ENCODE data around the gene ZFY.
"Not testable (repeated sequence)": the region's sequence is repeated elsewhere in the genome, so short reads cannot be mapped to it uniquely, and the experiment has no call there.

ZFY gene

DNA sequence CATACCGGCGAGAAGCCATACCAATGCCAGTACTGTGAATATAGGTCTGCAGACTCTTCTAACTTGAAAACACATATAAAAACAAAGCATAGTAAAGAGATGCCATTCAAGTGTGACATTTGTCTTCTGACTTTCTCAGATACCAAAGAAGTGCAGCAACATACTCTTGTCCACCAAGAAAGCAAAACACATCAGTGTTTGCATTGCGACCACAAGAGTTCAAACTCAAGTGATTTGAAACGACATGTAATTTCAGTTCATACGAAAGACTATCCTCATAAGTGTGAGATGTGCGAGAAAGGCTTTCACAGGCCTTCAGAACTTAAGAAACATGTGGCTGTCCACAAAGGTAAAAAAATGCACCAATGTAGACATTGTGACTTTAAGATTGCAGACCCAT is 44.1 kb downstream of the ZFY start:
- no peak for DNase-seq

- DNase-seq = no peak
Observed at GRCh38 chrY:2984491-2984890, 49.3 kb downstream of the ZFY start.

DNA sequence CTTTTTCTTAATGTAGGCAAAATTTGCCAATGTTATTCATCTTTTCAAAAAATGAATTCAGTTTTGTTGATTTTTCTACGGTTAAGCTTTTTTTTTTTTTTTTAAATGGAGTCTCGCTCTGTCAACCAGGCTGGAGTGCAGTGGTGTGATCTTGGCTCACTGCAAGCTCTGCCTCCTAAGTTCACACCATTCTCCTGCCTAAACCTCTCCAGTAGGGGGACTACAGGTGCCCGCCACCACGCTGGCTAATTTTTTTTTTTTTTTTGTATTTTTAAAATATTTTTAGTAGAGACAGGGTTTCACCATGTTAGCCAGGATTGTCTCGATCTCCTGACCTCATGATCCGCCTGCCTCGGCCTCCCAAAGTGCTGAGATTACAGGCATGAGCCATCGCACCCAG is 52.0 kb downstream of the ZFY start:
- DNase-seq = not testable (repeated sequence)

- DNase-seq = not testable (repeated sequence)
Observed at GRCh38 chrY:2997369-2997768, 62.2 kb downstream of the ZFY start.

- DNase-seq = peak; percentile 0
Observed at GRCh38 chrY:3002190-3002589, 67.0 kb downstream of the ZFY start.

- peak; percentile 8 for DNase-seq
Observed at GRCh38 chrY:3002680-3003515, 67.7 kb downstream of the ZFY start.

DNA sequence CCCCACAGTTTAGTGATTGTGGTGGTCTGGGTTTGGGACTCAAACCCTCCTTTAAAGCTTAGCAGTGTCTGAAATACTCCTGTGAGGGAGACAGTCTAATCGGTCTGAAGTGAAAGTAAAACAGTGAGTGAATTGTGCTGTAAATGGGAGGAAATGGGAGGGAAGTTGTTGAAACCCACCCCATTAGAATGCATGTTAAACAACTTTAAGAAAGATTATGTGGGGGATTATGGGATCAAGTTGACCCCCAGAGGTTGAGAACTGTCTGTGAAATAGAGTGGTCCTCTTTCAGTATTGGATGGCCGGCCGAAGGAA is 68.3 kb downstream of the ZFY start:
- DNase-seq = peak; percentile 9

GRCh38 chrY:3003846-3004245 is 68.7 kb downstream of the ZFY start:
- DNase-seq = peak; percentile 8

GRCh38 chrY:3006031-3006430 is 70.8 kb downstream of the ZFY start:
- not testable (repeated sequence) for DNase-seq

GRCh38 chrY:3007967-3008366 is 72.8 kb downstream of the ZFY start:
- no peak for DNase-seq

DNA sequence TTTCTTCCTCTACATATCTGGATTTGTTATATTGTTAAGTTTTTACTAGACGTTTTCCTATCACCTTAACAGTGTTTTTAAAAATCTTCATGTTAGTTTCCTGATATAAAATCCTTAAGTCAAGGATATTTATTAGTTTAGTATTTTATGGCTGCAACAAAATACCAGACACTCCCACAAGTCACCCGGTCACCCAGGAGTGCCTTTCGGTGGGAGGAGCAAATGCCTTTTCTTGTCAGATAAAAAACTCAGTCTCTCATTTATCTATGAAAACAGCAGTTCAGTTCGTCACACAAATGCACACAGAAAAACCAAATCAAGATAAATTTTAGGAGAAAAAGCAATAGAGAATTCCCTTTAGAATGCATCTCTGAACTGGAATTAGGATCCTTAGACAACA is 77.0 kb downstream of the ZFY start:
- no peak for DNase-seq

- no peak for DNase-seq
Observed at GRCh38 chrY:3016594-3016993, 81.4 kb downstream of the ZFY start.

DNA sequence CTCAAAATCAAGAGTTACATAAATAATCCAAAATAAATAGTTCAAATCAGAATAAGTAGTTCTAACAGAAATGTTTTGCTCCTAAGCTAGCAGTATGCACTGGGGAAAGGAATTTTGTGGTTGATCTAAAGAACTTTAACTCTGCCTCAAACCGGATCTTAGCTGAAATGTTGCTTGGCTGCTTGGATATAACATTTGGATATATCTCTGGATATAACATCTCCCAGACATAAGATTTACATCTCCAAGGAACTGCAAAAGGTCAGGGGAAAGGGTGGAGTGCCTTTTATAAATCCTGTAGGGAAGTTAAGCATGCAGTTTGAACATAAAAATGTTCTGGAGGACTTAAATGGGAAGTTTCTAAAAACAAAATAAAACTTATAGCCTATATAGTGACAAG is 83.4 kb downstream of the ZFY start:
- DNase-seq = no peak

DNA sequence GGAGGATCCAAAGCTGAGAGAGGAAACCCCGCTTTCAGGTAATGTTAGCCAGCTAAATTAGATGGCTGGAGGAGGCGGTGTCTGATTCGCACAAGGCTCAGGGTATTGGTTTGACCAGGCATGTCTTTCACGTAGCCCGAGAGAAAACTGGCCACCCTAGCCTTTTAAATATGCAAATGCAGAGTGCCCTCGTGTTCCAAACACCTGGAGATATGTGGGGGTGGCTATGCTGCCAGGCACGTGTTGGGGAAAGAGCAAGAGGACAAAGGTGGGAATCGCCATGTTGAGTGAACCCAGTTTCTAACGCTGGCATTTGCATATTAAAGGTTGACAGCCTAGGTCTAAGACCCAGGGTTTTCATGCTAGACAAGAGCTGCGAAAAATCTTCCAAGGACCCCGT is 84.4 kb downstream of the ZFY start:
- no peak for DNase-seq

- DNase-seq = no peak
Observed at GRCh38 chrY:3021176-3021575, 86.0 kb downstream of the ZFY start.

DNA sequence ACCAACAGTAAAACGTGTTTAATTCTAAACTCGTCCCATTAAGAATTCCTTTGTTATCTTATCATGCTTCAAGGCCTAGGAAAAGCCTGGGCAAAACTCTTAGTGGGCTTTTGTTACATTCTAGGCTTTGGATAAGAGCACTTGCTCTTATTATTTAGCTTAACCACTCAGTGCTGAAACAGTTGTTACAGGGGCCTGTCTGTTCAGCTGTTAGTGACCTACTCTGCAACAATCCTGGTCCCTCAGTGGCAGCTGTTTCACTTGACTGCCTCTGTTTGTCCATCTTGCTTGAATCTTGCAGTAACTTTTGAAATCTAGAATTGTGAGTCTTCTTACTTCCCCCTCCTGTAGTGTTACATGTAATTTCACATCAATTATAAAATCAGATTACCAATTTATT is 88.4 kb downstream of the ZFY start:
- no peak for DNase-seq

- no peak for DNase-seq
Observed at GRCh38 chrY:3025357-3025756, 90.2 kb downstream of the ZFY start.
